Activated T-helper 1 cell treated with anti-CD3 and anti-CD28 coated beads, Interleukin-12 subunit alpha, Interleukin-12 subunit beta, Interleukin-2, Interleukin-4 antibody, amounts not matched to agents 30 ng/mL and 10 ng/mL and 1 ng/mL, durations not matched to agents 14 hours and 24 hours and 36 hours (primary cell): ENCODE measurements around the gene MDP1. TPM values are rescaled to one million over a fixed set of nuclear protein-coding genes. Genes with fewer than 3 reads are reported as not detected.
"Not testable (repeated sequence)": the region's sequence is repeated elsewhere in the genome, so short reads cannot be mapped to it uniquely, and the experiment has no call there.

Source experiments
- DNase-seq: peaks from one replicate; pipeline ENCODE4 v3.0.0; 2021; ENCODE audit warnings: low spot score
- H3K27ac Mint-ChIP-seq: one replicate; pipeline ENCODE4 v1.8.0; 2021; ENCODE audit warnings: mild to moderate bottlenecking, mixed read lengths
- H3K27me3 Mint-ChIP-seq: one replicate; pipeline ENCODE4 v1.8.0; 2022; ENCODE audit warnings: mild to moderate bottlenecking, moderate library complexity, mixed read lengths; ENCODE audit not compliant: insufficient read depth
- H3K36me3 Mint-ChIP-seq: one replicate; pipeline ENCODE4 v1.8.0; 2021; ENCODE audit warnings: low read depth, mixed read lengths
- H3K4me1 Mint-ChIP-seq: one replicate; pipeline ENCODE4 v1.8.0; 2021; ENCODE audit warnings: low read depth, mixed read lengths
- H3K4me3 Mint-ChIP-seq: one replicate; pipeline ENCODE4 v1.8.0; 2021; ENCODE audit warnings: mild to moderate bottlenecking, moderate library complexity, mixed read lengths
- H3K9me3 Mint-ChIP-seq: one replicate; pipeline ENCODE4 v1.8.0; 2021; ENCODE audit warnings: mixed read lengths
- intact Hi-C: fragments of 100-400 bp; cut with micrococcal nuclease; formaldehyde crosslinking; loops from one replicate; pipeline ENCODE4 v1.15.1; 2024
- total RNA-seq: library from RNA; stranded (reverse); gene quantifications from 2 replicates; pipeline ENCODE4 v1.2.3, GENCODE V29; 2022

MDP1 gene
- total RNA-seq, 1 donor from 2014 or later, result 12.9 TPM

- DNase-seq, result no peak
- intact Hi-C loops, result loop anchor here (1.0 to 10.0 kb wide), 12 partner anchors 9 to 1138 kb away; partner anchors contain the start of genes ACIN1, C14orf119, IPO4 and IRF9
- H3K27me3 Mint-ChIP-seq, result no peaks in the 10 kb centered on the region
- peak within 1 kb of the TSS; percentile 91 for H3K27ac Mint-ChIP-seq
- H3K36me3 Mint-ChIP-seq, result peaks cover 35% of the 10 kb centered on the region
- H3K9me3 Mint-ChIP-seq, result no peaks in the 10 kb centered on the region
- H3K4me1 Mint-ChIP-seq, result peaks cover 50% of the 10 kb centered on the region
- peak within 1 kb of the TSS; percentile 93 for H3K4me3 Mint-ChIP-seq
Measured at GRCh38 chr14:24232645-24233537, 17.0 kb upstream of the MDP1 start, which contains the start of gene GMPR2. Gene GMPR2, plus strand, starts transcription at chr14:24232929. Its CDS starts 325 bp downstream, at chr14:24233254.

GRCh38 chr14:24232121-24232644 lies 16.3 kb upstream of the MDP1 start, which contains the start of gene NEDD8:
Gene NEDD8, minus strand, starts transcription at chr14:24232367. Its CDS starts 100 bp downstream, at chr14:24232267.
- intact Hi-C loops, result loop anchor here (1.0 to 10.0 kb wide), 12 partner anchors 10 to 1137 kb away; partner anchors contain the start of genes ACIN1, C14orf119, IPO4 and IRF9
- H3K4me1 Mint-ChIP-seq, result peaks cover 50% of the 10 kb centered on the region
- peaks cover 34% of the 10 kb centered on the region for H3K36me3 Mint-ChIP-seq
- H3K27ac Mint-ChIP-seq, result peak within 1 kb of the TSS; percentile 91
- H3K9me3 Mint-ChIP-seq, result no peaks in the 10 kb centered on the region
- DNase-seq, result peak; percentile 84
- H3K4me3 Mint-ChIP-seq, result peak within 1 kb of the TSS; percentile 93
- H3K27me3 Mint-ChIP-seq, result no peaks in the 10 kb centered on the region

- Mint-ChIP-seq H3K4me3 (peak overlapping the region; percentile 93), H3K27me3 (no peaks in the 10 kb centered on the region), H3K36me3 (peaks cover 29% of the 10 kb centered on the region), H3K27ac (peak overlapping the region; percentile 91), H3K4me1 (peaks cover 57% of the 10 kb centered on the region), H3K9me3 (no peaks in the 10 kb centered on the region)
- intact Hi-C loops, result loop anchor here (1.0 to 10.0 kb wide), 12 partner anchors 11 to 1137 kb away; partner anchors contain the start of genes ACIN1, C14orf119, IPO4 and IRF9
- no peak for DNase-seq
Measured at GRCh38 chr14:24231263-24232120, 15.6 kb upstream of the MDP1 start.

- Mint-ChIP-seq H3K27me3 (no peaks in the 10 kb centered on the region), H3K4me1 (peaks cover 44% of the 10 kb centered on the region), H3K36me3 (peaks cover 13% of the 10 kb centered on the region), H3K27ac (no peak overlapping the region), H3K4me3 (no peak overlapping the region), H3K9me3 (no peaks in the 10 kb centered on the region)
- DNase-seq, result no peak
- intact Hi-C loops, result no loop called here
Measured at GRCh38 chr14:24228902-24229301, 13.0 kb upstream of the MDP1 start.

- DNase-seq, result no peak
- no peaks in the 10 kb centered on the region for H3K27me3 Mint-ChIP-seq
- no peak overlapping the region for H3K4me3 Mint-ChIP-seq
- H3K36me3 Mint-ChIP-seq, result peaks cover 11% of the 10 kb centered on the region
- H3K4me1 Mint-ChIP-seq, result peaks cover 32% of the 10 kb centered on the region
- intact Hi-C loops, result no loop called here
- no peak overlapping the region for H3K27ac Mint-ChIP-seq
- no peaks in the 10 kb centered on the region for H3K9me3 Mint-ChIP-seq
Measured at GRCh38 chr14:24226473-24226872, 10.6 kb upstream of the MDP1 start.

- Mint-ChIP-seq H3K27ac (no peak overlapping the region), H3K36me3 (peaks cover 10% of the 10 kb centered on the region), H3K27me3 (no peaks in the 10 kb centered on the region), H3K4me1 (peaks cover 25% of the 10 kb centered on the region), H3K9me3 (no peaks in the 10 kb centered on the region), H3K4me3 (no peak overlapping the region)
- intact Hi-C loops, result no loop called here
- DNase-seq, result no peak
Measured at GRCh38 chr14:24224618-24225071, 8.8 kb upstream of the MDP1 start.

GRCh38 chr14:24222987-24223386 lies 7.1 kb upstream of the MDP1 start:
- H3K4me3 Mint-ChIP-seq, H3K27me3 Mint-ChIP-seq, DNase-seq, intact Hi-C loops, H3K27ac Mint-ChIP-seq, H3K9me3 Mint-ChIP-seq: not testable (repeated sequence)
- H3K36me3 Mint-ChIP-seq, result peaks cover 11% of the 10 kb centered on the region
- H3K4me1 Mint-ChIP-seq, result peaks cover 21% of the 10 kb centered on the region

GRCh38 chr14:24219521-24219920 lies 3.7 kb upstream of the MDP1 start:
- DNase-seq, result no peak
- H3K27ac Mint-ChIP-seq, result no peak overlapping the region
- H3K9me3 Mint-ChIP-seq, result no peaks in the 10 kb centered on the region
- H3K27me3 Mint-ChIP-seq, result no peaks in the 10 kb centered on the region
- H3K36me3 Mint-ChIP-seq, result peaks cover 15% of the 10 kb centered on the region
- H3K4me1 Mint-ChIP-seq, result peaks cover 22% of the 10 kb centered on the region
- intact Hi-C loops, result no loop called here
- H3K4me3 Mint-ChIP-seq, result no peak overlapping the region

GRCh38 chr14:24219080-24219479 lies 3.2 kb upstream of the MDP1 start:
- Mint-ChIP-seq H3K4me3 (no peak overlapping the region), H3K27ac (no peak overlapping the region), H3K36me3 (peaks cover 16% of the 10 kb centered on the region), H3K27me3 (no peaks in the 10 kb centered on the region), H3K9me3 (no peaks in the 10 kb centered on the region), H3K4me1 (peaks cover 24% of the 10 kb centered on the region)
- intact Hi-C loops, result no loop called here
- DNase-seq, result no peak

GRCh38 chr14:24216876-24217275 lies 1.0 kb upstream of the MDP1 start:
- not testable (repeated sequence) for H3K9me3 Mint-ChIP-seq, DNase-seq, H3K4me3 Mint-ChIP-seq, H3K27me3 Mint-ChIP-seq
- Mint-ChIP-seq H3K4me1 (peaks cover 35% of the 10 kb centered on the region), H3K36me3 (peaks cover 22% of the 10 kb centered on the region), H3K27ac (peak overlapping the region; percentile 96)
- intact Hi-C loops, result loop anchor here (1.0 kb wide), 4 partner anchors 15 to 91 kb away; partner anchors contain the start of genes GMPR2, NEDD8 and TINF2

GRCh38 chr14:24216345-24216699 lies 456 bp upstream of the MDP1 start:
- H3K27ac Mint-ChIP-seq, result peak overlapping the region; percentile 96
- intact Hi-C loops, result loop anchor here (1.0 kb wide), 4 partner anchors 16 to 92 kb away; partner anchors contain the start of genes GMPR2, NEDD8 and TINF2
- peaks cover 40% of the 10 kb centered on the region for H3K4me1 Mint-ChIP-seq
- H3K4me3 Mint-ChIP-seq, result peak overlapping the region; percentile 90
- H3K9me3 Mint-ChIP-seq, result no peaks in the 10 kb centered on the region
- no peak for DNase-seq
- peaks cover 27% of the 10 kb centered on the region for H3K36me3 Mint-ChIP-seq
- no peaks in the 10 kb centered on the region for H3K27me3 Mint-ChIP-seq
